Fibroblast of mammary gland (primary cell): ENCODE measurements around the gene BMS1.
"Not testable (repeated sequence)": the region's sequence is repeated elsewhere in the genome, so short reads cannot be mapped to it uniquely, and the experiment has no call there.

ENCODE experiments used
- DNase-seq: peaks from one replicate; pipeline ENCODE4 v3.0.0-alpha.2; 2010; ENCODE audit warnings: low read depth
- H3K4me3 ChIP-seq: 2 replicates; pipeline ENCODE4 v1.5.1; 2011; ENCODE audit warnings: low read depth, mild to moderate bottlenecking, low read length, moderate library complexity; ENCODE audit not compliant: control insufficient read depth
- CTCF ChIP-seq: conservative IDR thresholded peaks from 2 replicates; pipeline ENCODE4 v1.5.1; 2011; ENCODE audit warnings: low read depth, low read length, inconsistent platforms; ENCODE audit not compliant: control insufficient read depth, insufficient read depth

The BMS1 gene

GRCh38 chr10:42836771-42837468, 54.3 kb downstream of the BMS1 start:
- no peak overlapping the region for H3K4me3 ChIP-seq
- peak; percentile 12 for DNase-seq
- TF ChIP-seq CTCF: peak; percentile 4

GRCh38 chr10:42844810-42845209, 62.2 kb downstream of the BMS1 start:
- H3K4me3 ChIP-seq: not testable (repeated sequence)

GRCh38 chr10:42847261-42847660, 64.7 kb downstream of the BMS1 start:
- not testable (repeated sequence) for H3K4me3 ChIP-seq, DNase-seq

More at GRCh38 chr10:42844810-42845209, 62.2 kb downstream of the BMS1 start:
- DNase-seq: not testable (repeated sequence)

- H3K4me3 ChIP-seq: no peak overlapping the region
- no peak for DNase-seq
- TF ChIP-seq CTCF: no peak
Measured at GRCh38 chr10:42850931-42851330, 68.3 kb downstream of the BMS1 start.

- no peak for TF ChIP-seq CTCF
- DNase-seq: no peak
Measured at GRCh38 chr10:42859256-42859655, 76.7 kb downstream of the BMS1 start.

GRCh38 chr10:42860016-42860415, 77.4 kb downstream of the BMS1 start:
- DNase-seq, H3K4me3 ChIP-seq: not testable (repeated sequence)

More at GRCh38 chr10:42859256-42859655, 76.7 kb downstream of the BMS1 start:
- no peak overlapping the region for H3K4me3 ChIP-seq

GRCh38 chr10:42862801-42863200, 80.2 kb downstream of the BMS1 start:
- not testable (repeated sequence) for DNase-seq, H3K4me3 ChIP-seq

GRCh38 chr10:42864575-42864974, 82.0 kb downstream of the BMS1 start:
- peak; percentile 22 for TF ChIP-seq CTCF
- peak; percentile 7 for DNase-seq
- no peak overlapping the region for H3K4me3 ChIP-seq

- no peak for DNase-seq
- TF ChIP-seq CTCF: no peak
- H3K4me3 ChIP-seq: no peak overlapping the region
Measured at GRCh38 chr10:42865716-42866114, 83.1 kb downstream of the BMS1 start.
